GM12873 (cell line): ENCODE measurements around the gene CPNE5.

ENCODE experiments used
- CTCF ChIP-seq: IDR thresholded peaks from 2 replicates; pipeline ENCODE4 v1.5.1; 2012; ENCODE audit warnings: low read depth, mild to moderate bottlenecking, moderate library complexity, low read length, control low read depth; ENCODE audit not compliant: insufficient read depth; ENCODE audit errors: missing control alignments

CPNE5 gene

GRCh38 chr6:36832313-36832712, 6.9 kb downstream of the CPNE5 start:
- no peak for TF ChIP-seq CTCF

GRCh38 chr6:36830577-36830976, 8.7 kb downstream of the CPNE5 start:
- no peak for TF ChIP-seq CTCF

GRCh38 chr6:36829919-36830544, 9.2 kb downstream of the CPNE5 start:
- TF ChIP-seq CTCF, result no peak

GRCh38 chr6:36827261-36828079, 11.8 kb downstream of the CPNE5 start:
- TF ChIP-seq CTCF, result no peak

- TF ChIP-seq CTCF, result no peak
These were observed 12.6 kb downstream of the CPNE5 start for GRCh38 chr6:36826520-36827227.

- TF ChIP-seq CTCF, result no peak
These were observed 13.2 kb downstream of the CPNE5 start for GRCh38 chr6:36825994-36826393.

- TF ChIP-seq CTCF, result no peak
These were observed 13.8 kb downstream of the CPNE5 start for GRCh38 chr6:36825452-36825851.
